Lower leg skin (tissue), 3 donors: ENCODE measurements around the gene CCDC175.

Experiments used
- POLR2A ChIP-seq, 2 donors: fragments of 450-650 bp; IDR thresholded peaks; one replicate each; pipeline ENCODE4 v1.6.1; 2016 to 2017; ENCODE audit warnings: antibody characterized with exemption in 2 of 2, mild to moderate bottlenecking in 1 of 2, moderate library complexity in 1 of 2
- TF ChIP-seq, protein P1 (sequence below), 3 donors: fragments of 450-650 bp; IDR thresholded peaks; one replicate each; pipeline ENCODE4 v1.5.1; 2016; ENCODE audit warnings: antibody characterized with exemption in 3 of 3, mild to moderate bottlenecking in 3 of 3, moderate library complexity in 2 of 3

- TF ChIP-seq, protein P1, sequence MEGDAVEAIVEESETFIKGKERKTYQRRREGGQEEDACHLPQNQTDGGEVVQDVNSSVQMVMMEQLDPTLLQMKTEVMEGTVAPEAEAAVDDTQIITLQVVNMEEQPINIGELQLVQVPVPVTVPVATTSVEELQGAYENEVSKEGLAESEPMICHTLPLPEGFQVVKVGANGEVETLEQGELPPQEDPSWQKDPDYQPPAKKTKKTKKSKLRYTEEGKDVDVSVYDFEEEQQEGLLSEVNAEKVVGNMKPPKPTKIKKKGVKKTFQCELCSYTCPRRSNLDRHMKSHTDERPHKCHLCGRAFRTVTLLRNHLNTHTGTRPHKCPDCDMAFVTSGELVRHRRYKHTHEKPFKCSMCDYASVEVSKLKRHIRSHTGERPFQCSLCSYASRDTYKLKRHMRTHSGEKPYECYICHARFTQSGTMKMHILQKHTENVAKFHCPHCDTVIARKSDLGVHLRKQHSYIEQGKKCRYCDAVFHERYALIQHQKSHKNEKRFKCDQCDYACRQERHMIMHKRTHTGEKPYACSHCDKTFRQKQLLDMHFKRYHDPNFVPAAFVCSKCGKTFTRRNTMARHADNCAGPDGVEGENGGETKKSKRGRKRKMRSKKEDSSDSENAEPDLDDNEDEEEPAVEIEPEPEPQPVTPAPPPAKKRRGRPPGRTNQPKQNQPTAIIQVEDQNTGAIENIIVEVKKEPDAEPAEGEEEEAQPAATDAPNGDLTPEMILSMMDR (IDR thresholded peaks at IDR 0.05), result no peak
- no peak for TF ChIP-seq POLR2A (IDR thresholded peaks at IDR 0.05)
Observed at GRCh38 chr14:59543873-59544272, 32.7 kb downstream of the CCDC175 start.
